SW 1271 (cell line): ENCODE data around the gene CORO2A.

Experiments used
- DNase-seq, 2 experiments: peaks; one replicate each; lab custom pipeline; 2025; lab: John Stamatoyannopoulos, UW

CORO2A gene

GRCh38 chr9:98219794-98220370 lies 27.4 kb upstream of the CORO2A start:
- no peak for DNase-seq

GRCh38 chr9:98219364-98219716 lies 26.9 kb upstream of the CORO2A start:
- DNase-seq: no peak

GRCh38 chr9:98218562-98219363 lies 26.3 kb upstream of the CORO2A start:
- DNase-seq: no peak

- DNase-seq: no peak
Observed at GRCh38 chr9:98217255-98217654, 24.8 kb upstream of the CORO2A start.

- no peak for DNase-seq
Observed at GRCh38 chr9:98216391-98216790, 24.0 kb upstream of the CORO2A start.

- DNase-seq: no peak
Observed at GRCh38 chr9:98215821-98216220, 23.4 kb upstream of the CORO2A start.

- DNase-seq: no peak
Observed at GRCh38 chr9:98215271-98215670, 22.8 kb upstream of the CORO2A start.

- DNase-seq: no peak
Observed at GRCh38 chr9:98214811-98215210, 22.4 kb upstream of the CORO2A start.

GRCh38 chr9:98211260-98211659 lies 18.8 kb upstream of the CORO2A start:
- no peak for DNase-seq

GRCh38 chr9:98210435-98210834 lies 18.0 kb upstream of the CORO2A start:
- no peak for DNase-seq

GRCh38 chr9:98209530-98209929 lies 17.1 kb upstream of the CORO2A start:
- DNase-seq: no peak

- no peak for DNase-seq
Observed at GRCh38 chr9:98208635-98209034, 16.2 kb upstream of the CORO2A start.

GRCh38 chr9:98207606-98208005 lies 15.2 kb upstream of the CORO2A start:
- DNase-seq: no peak

GRCh38 chr9:98206754-98207153 lies 14.3 kb upstream of the CORO2A start:
- no peak for DNase-seq

GRCh38 chr9:98204692-98205091 lies 12.3 kb upstream of the CORO2A start:
- DNase-seq: no peak

GRCh38 chr9:98203153-98203552 lies 10.7 kb upstream of the CORO2A start:
- no peak for DNase-seq

GRCh38 chr9:98202252-98202651 lies 9.8 kb upstream of the CORO2A start:
- no peak for DNase-seq

GRCh38 chr9:98201749-98202148 lies 9.3 kb upstream of the CORO2A start:
- no peak for DNase-seq

GRCh38 chr9:98201102-98201501 lies 8.7 kb upstream of the CORO2A start:
- no peak for DNase-seq

GRCh38 chr9:98199388-98200033 lies 7.1 kb upstream of the CORO2A start:
- no peak for DNase-seq

GRCh38 chr9:98195671-98196070 lies 3.2 kb upstream of the CORO2A start:
- no peak for DNase-seq

- DNase-seq: no peak
Observed at GRCh38 chr9:98193336-98193944, 1.0 kb upstream of the CORO2A start.
